HL-60/S4 treated with retinoic acid at 250 ng/mL for 4 days and 3 days (cell line): ENCODE results near the gene NMT2.
"Not testable (repeated sequence)": the region's sequence is repeated elsewhere in the genome, so short reads cannot be mapped to it uniquely, and the experiment has no call there.

Source experiments
- in situ Hi-C: fragments of 300-500 bp; cut with MboI; formaldehyde crosslinking; loops from 2 replicates; pipeline ENCODE4 v1.7.0; 2022; ENCODE audit warnings: low sequenced_read_pairs

Gene NMT2

DNA sequence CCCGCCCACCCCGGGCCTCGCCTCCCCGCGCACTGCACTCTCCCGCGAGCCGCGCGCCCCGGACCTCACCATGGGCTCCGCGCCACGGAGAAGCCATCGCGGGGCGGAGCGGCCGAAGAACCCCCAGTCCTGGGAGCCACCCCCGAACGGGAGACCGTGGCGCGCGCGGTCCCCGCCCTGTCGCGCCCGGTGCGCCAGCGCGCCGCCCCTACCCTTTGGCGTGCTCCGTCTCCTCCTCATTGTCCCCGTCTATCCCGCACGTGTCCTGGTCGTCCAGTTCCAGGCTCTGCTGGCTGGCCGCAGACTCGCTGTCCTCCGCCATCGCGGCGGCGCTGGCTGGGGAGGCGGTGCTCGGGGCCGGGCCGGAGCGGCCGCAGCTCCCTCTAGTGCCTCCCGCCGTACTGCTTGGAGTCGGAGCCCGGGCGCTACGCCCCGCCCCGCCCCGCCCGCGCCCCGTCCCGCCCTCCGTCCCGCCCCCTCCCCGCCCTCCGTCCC lies at the start of gene NMT2:
NMT2 (minus strand) TSS at position 403 of the 495 bp plus-strand sequence; CDS start at position 322, 81 bp downstream.
- in situ Hi-C loops, result no loop called here

DNA sequence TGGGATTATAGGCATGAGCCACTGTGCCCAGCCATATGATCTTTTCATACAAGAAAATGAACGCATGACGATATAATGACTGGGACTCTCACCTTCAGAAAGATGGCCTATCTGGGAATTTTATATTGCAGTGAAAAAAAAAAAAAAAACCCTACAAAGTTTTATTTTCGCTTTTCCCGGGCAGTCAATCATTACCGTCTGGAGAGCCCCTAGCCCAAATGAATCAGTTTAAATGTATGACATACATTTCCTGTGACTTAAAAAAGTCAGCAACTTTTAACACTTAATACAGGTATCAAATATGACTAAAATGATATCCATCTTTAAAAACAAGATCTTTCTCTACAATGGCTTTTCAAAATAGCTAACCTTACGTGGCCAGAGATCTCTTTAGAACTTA lies 48.2 kb upstream of the NMT2 start:
- in situ Hi-C loops, result no loop called here

- in situ Hi-C loops, result no loop called here
Observed at GRCh38 chr10:15214237-15214636, 45.7 kb upstream of the NMT2 start.

DNA sequence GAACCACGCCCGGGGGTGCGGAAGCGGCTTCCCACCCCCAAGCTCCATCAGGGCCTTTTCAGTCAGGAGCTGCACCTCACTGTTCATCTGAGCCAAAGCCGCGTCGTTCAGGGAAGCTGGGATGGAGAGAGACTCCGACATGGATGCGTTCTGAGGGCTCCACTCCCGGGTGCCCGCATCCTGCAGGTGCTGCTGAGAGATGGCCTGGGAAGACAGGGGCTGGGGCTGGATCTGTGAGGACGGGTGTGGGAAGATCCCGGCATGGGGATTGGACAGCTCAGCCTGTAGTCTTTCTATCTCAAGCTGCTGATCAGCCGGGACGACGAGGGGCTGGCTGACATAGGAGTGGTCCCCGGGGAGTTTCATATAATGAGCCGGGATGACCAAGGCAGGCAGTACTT lies 45.0 kb upstream of the NMT2 start:
- in situ Hi-C loops, result no loop called here

DNA sequence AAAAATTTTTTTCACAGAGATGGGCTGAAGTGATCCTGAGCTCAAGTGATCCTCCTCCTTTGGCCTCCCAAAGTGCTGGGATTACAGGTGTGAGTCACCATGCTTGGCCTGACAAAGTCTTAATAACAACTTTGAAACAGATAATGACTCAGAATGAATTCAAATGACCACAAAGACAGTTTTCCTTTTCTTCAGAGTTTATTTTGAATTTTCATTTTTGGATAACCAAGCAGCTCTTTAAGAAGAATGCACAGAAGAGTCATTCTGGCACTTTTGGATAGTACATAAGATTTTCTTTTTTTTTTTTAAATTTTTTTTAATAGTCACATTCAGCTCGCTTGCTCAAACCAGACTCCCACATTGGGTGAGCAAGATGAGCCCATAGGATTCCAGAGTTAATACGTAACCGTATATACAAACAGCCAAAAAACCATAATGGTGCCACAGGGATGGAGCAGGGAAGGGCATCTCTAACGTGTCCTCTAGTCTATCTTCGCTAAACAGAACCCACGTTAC lies 43.0 kb upstream of the NMT2 start:
- in situ Hi-C loops, result no loop called here

GRCh38 chr10:15210521-15210920 lies 42.0 kb upstream of the NMT2 start:
- in situ Hi-C loops, result no loop called here

DNA sequence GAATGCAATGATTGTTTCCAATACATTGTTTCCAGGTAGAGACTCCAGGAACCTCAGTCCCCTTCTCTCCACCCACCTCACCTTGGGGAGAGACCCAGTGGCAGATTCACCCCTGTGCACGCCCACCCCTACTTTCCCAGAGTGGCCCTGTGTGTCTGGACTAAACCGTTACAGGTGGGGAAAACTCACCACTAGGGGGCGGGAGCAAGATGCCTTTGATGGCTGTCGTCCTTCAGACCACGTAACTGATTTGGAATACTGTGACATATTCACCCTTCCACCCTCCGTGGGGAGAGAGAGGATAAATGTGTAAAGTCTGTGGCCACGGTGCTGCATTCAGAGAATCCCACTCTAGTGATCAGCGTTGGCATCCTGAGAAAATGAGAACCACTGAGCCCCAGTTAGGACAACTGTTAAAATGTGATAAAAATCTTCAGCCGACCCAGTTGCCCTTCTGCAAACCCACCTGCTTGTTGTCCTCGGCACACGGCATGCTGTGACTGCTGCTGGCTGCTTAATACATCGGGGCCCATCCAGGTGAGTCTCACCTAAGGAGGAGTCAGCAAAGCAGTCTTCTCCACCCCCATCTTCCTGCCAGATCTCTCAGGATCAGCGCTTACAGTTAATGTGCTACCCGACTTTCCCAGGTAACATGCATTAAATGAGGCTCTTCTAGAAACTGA lies 41.5 kb upstream of the NMT2 start:
- in situ Hi-C loops, result no loop called here

DNA sequence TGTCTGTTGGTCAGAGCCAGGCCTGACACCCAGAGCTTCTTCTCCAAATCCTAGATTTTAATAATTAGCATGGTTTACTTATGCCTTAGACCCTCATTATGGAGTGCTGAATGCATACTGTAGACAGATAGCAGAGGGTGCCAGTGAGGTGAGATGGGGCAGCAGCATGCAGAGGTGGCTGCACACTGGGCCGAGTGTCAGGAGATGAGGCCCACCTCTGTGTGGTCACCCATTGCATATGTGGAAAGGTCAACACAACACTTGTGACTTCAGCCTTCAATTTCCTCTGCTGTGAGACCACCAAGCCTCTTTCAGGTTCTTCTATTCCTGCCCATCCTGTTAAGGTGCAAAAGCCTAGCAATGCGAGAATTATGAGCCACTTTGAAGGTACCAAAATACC lies 39.7 kb upstream of the NMT2 start:
- in situ Hi-C loops, result no loop called here

GRCh38 chr10:15207410-15207809 lies 38.9 kb upstream of the NMT2 start:
- in situ Hi-C loops, result not testable (repeated sequence)

- in situ Hi-C loops, result no loop called here
Observed at GRCh38 chr10:15202639-15203038, 34.1 kb upstream of the NMT2 start.

DNA sequence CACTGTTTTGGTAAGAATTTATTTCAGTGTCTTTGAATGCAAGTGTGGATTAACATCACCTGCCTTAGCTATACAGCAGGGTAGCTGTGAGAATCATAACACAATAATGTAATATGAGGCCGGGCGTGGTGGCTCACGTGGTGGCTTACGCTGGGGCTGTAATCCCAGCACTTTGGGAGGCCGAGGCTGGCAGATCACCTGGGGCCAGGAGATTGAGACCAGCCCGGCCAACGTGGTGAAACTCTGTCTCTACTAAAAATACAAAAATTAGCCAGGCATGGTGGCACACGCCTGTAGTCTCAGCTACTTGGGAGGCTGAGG lies 33.8 kb upstream of the NMT2 start:
- in situ Hi-C loops, result not testable (repeated sequence)

DNA sequence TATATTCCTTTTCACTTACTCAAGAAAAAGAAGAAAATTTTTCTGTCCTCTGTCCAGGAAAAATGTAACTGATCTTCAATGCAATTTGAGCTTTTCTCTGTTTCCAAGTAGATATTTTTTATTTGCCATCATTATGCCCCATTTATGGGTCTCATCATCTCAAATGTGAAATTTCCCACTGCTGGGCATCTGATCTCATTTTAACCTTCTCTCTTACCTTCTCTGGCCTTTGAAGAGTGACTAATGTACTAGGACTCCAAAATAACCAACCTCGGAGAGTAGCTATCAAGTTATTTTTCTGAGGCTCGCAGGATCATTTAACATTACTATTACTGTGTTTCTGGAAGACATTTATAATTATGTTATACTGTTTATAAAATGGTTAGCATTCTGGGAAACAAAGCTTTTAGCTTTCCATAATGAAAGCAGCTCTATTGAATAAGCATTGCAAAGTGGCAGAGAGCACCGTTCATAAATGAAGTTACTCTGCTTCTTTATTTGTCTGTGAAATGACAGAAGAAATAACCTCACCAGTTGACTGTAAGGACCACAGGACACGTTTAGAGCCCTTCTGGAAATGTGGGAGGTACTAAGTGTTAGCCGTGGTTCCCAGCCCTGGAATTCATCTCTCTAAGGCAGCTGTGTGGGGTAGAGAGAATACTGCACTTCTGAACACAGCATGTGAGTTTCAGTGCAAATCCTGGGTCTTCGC lies 33.3 kb upstream of the NMT2 start:
- in situ Hi-C loops, result no loop called here

- in situ Hi-C loops, result no loop called here
Observed at GRCh38 chr10:15200626-15201025, 32.1 kb upstream of the NMT2 start.

- in situ Hi-C loops, result no loop called here
Observed at GRCh38 chr10:15197911-15198310, 29.4 kb upstream of the NMT2 start.

GRCh38 chr10:15197276-15197675 lies 28.8 kb upstream of the NMT2 start:
- in situ Hi-C loops, result no loop called here

- in situ Hi-C loops, result no loop called here
Observed at GRCh38 chr10:15196021-15196834, 27.7 kb upstream of the NMT2 start.

DNA sequence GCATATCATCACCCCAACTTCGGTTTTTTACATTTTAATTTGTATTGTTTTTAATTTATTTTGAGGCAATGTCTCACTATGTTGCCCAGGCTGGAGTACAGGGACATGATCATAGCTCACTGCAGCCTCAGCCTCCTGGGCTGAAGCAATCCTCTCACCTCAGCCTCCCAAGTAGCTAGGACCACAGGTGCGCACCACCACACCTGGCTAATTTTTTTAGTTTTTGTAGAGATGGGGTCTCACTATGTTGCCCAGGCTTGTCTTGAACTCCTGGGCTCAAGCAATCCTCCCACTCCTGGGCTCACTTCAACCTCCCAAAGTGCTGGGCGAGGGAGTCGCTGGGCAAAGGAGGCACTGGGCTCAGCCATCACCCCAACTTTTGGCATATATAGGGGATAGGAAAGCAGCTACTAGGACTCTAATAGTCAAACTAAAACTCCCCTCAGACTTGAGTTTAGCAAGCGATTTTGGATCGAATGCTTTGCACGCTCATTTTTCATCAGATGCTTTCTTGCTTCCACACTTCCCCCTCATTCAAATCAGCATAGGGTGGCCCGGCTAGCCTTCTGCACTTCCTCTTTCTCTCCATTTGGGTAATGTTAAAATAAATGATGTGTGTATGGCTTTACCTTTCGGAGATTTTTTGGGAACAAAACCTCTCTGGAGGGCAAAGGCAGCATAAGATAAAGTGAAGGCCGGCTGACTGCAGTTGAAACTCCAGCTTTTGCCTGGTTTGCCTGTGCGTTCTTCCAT lies 20.8 kb upstream of the NMT2 start:
- in situ Hi-C loops, result no loop called here

- in situ Hi-C loops, result no loop called here
Observed at GRCh38 chr10:15188603-15189002, 20.1 kb upstream of the NMT2 start.

DNA sequence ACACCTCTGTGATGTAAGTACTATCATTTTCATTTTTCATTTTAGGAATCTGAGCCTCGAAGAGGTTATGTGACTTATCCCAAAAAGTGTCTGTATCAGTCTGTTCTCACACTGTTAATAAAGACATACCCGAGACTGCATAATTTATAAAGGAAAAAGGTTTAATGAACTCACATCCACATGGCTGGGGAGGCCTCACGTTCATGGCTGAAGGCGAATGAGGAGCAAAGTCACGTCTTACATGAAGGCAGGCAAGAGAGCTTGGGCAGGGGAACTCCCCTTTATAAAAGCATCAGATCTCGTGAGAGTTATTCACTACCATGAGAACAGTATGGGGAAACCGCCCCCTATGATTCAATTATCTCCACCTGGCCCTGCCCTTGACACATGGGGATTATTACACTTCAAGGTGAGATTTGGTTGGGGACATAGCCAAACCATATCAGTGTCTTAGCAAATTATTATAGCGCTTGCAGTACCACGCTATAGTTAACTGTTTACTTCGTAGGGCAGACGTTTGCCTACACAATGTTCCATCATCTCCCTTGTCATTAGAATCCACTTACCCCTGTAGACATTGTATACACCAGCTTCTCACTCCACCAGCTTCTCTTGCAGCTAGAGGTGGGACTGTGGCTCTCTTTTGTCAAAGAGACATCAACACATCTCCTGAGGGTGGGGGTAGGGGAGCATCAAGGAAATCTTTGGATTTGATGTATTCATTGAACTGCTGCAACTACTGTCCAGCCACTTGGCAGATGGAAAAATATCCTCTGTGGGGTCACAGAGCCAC lies 15.4 kb upstream of the NMT2 start:
- in situ Hi-C loops, result no loop called here
